ENCODE measurements around the gene SP4.

GRCh38 chr7:21461282-21461681 is 33.4 kb downstream of the SP4 start:
- TF ChIP-seq, protein P1, sequence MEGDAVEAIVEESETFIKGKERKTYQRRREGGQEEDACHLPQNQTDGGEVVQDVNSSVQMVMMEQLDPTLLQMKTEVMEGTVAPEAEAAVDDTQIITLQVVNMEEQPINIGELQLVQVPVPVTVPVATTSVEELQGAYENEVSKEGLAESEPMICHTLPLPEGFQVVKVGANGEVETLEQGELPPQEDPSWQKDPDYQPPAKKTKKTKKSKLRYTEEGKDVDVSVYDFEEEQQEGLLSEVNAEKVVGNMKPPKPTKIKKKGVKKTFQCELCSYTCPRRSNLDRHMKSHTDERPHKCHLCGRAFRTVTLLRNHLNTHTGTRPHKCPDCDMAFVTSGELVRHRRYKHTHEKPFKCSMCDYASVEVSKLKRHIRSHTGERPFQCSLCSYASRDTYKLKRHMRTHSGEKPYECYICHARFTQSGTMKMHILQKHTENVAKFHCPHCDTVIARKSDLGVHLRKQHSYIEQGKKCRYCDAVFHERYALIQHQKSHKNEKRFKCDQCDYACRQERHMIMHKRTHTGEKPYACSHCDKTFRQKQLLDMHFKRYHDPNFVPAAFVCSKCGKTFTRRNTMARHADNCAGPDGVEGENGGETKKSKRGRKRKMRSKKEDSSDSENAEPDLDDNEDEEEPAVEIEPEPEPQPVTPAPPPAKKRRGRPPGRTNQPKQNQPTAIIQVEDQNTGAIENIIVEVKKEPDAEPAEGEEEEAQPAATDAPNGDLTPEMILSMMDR (IDR thresholded peaks at IDR 0.05; ENCODE audit: low read length): no peak
- TF ChIP-seq EZH2 (IDR thresholded peaks at IDR 0.05; ENCODE audit: borderline replicate concordance, low read length): no peak

Data from OCI-LY1 (cell line).